Right lobe of liver (tissue), 6 donors: ENCODE results near the gene AMACR. TPM values are rescaled to one million over a fixed set of nuclear protein-coding genes. Genes with fewer than 3 reads are reported as not detected.

Experiments used
- ATAC-seq, 4 donors: fragments of 200-7000 bp; cut with Tn5 transposase; one replicate each; pipeline ENCODE4 v1.9.1; 2020; ENCODE audit warnings: mild to moderate bottlenecking in 4 of 4, moderate library complexity in 4 of 4
- DNase-seq, 3 donors: peaks; one replicate each; pipeline ENCODE4 v3.0.0-alpha.2; 2020
- H3K27ac ChIP-seq, 3 donors: fragments of 200-600 bp; one replicate each; pipeline ENCODE4 v1.8.0; 2022
- H3K27me3 ChIP-seq, 2 donors: fragments of 200-600 bp; one replicate each; pipeline ENCODE4 v1.8.0; 2022
- H3K36me3 ChIP-seq, 4 donors: fragments of 200-600 bp; sonication (generic) in 1 of 4; one replicate each; pipeline versions ENCODE4 v1.5.1 to v1.8.0; 2017 to 2022; ENCODE audit warnings: control low read depth in 1 of 4
- H3K4me1 ChIP-seq, 4 donors: fragments of 200-600 bp; sonication (generic) in 1 of 4; one replicate each; pipeline versions ENCODE4 v1.5.1 to v1.8.0; 2017 to 2022; ENCODE audit warnings: control low read depth in 1 of 4
- H3K4me3 ChIP-seq, 3 donors: fragments of 200-600 bp; one replicate each; pipeline ENCODE4 v1.8.0; 2022
- H3K9me3 ChIP-seq, 4 donors: fragments of 200-600 bp; sonication (generic) in 1 of 4; one replicate each; pipeline versions ENCODE4 v1.5.1 to v1.8.0; 2017 to 2022; ENCODE audit warnings: control low read depth in 1 of 4
- POLR2A ChIP-seq: fragments of 450-650 bp; IDR thresholded peaks from one replicate; pipeline ENCODE4 v1.6.1; 2017; ENCODE audit warnings: antibody characterized with exemption, mild to moderate bottlenecking
- WGBS: methylation state at CpG from one replicate; pipeline ENCODE4 v1.1.6; 2018; ENCODE audit warnings: low coverage, low lambda C conversion rate; ENCODE audit not compliant: insufficient coverage; ENCODE audit errors: missing lambda C conversion rate; 5-methylcytosine and 5-hydroxymethylcytosine counted together
- intact Hi-C, 2 donors: fragments of 100-400 bp; cut with DNase I; formaldehyde crosslinking; loops; one replicate each; pipeline versions ENCODE4 v1.11.2 to v1.14.1; 2022
- total RNA-seq, 6 experiments: library from RNA; depleted of rRNA in 2 of 6; stranded (reverse); fragments of >200 nt in 2 of 6; fragmentation: NEBNext Ultra II Directional in 3 of 6; extraction: Animal tissue kit (Norgen Biotek cat#: 25700) in 3 of 6; gene quantifications; one replicate each; pipeline versions ENCODE4 v1.1.0 to v1.2.4, GENCODE V29; 2016 to 2023
- TF ChIP-seq, protein P1 (sequence below), 4 donors: fragments of 200-600 bp in 3 of 4; fragments of 450-650 bp in 1 of 4; IDR thresholded peaks; one replicate each; pipeline versions ENCODE4 v1.5.1 to v1.8.0; 2016 to 2022; ENCODE audit warnings: antibody characterized with exemption in 4 of 4, mild to moderate bottlenecking in 2 of 4
- donor health status: DM: no; HTN: yes; CAD: no.
- donor health status: DM: no; HTN: no; CAD: no.
- donor health status: DM: no; HTN: no; CAD: no.
- donor health status: DM: no; HTN: yes; CAD: no.
- donor health status: DM: no; HTN: yes; CAD: no.

Gene AMACR
- total RNA-seq, 6 experiments from 2014 or later = 28.7 to 62.4 (median 41.9) TPM

DNA sequence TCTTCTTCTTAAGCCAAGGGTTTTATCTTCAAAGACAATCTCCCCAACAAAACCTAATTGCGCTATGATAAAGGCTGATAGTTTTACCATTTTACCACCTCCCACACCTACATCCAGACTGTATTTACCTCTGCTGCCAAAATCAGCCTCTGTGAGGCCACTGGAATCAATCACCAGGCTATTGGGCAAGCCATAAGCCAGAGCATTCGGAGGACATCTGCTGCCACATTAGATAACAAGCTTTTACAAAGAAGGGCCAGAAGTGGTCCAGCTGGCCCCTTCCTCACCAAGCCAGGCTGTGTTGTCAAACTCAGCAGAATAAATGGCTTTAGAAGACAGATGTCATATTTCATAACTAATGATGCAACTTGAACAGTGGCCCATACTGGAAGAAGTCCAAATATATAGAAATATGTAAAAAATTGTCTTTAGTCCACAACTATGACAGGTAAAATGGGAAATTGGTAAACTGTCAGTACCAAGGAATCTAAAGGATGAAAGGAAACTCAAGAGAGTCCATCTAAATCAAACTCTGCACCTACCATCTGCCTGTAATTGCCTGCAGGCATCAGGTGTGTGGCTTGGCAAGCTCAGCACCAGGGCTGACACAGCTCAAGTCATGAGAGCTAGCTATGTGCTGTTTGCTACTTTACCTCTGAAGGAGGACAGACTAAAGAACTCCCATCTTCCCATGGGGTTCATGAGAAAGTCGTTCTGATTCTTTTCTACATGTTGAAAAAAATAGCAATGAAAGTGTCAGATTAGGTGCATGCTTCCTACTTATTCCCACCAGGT, 39.4 kb downstream of the AMACR start:
- no peaks in the 10 kb centered on the region for H3K4me1 ChIP-seq
- WGBS = 50% methylated on average over 3 of the region's 3 CpGs
- no peak overlapping the region for H3K27ac ChIP-seq
- DNase-seq = no peak
- no peak overlapping the region for H3K4me3 ChIP-seq
- H3K27me3 ChIP-seq = no peaks in the 10 kb centered on the region
- no peak for ATAC-seq
- intact Hi-C loops = no loop called here
- no peaks in the 10 kb centered on the region for H3K36me3 ChIP-seq
- TF ChIP-seq POLR2A = no peak
- TF ChIP-seq, protein P1, sequence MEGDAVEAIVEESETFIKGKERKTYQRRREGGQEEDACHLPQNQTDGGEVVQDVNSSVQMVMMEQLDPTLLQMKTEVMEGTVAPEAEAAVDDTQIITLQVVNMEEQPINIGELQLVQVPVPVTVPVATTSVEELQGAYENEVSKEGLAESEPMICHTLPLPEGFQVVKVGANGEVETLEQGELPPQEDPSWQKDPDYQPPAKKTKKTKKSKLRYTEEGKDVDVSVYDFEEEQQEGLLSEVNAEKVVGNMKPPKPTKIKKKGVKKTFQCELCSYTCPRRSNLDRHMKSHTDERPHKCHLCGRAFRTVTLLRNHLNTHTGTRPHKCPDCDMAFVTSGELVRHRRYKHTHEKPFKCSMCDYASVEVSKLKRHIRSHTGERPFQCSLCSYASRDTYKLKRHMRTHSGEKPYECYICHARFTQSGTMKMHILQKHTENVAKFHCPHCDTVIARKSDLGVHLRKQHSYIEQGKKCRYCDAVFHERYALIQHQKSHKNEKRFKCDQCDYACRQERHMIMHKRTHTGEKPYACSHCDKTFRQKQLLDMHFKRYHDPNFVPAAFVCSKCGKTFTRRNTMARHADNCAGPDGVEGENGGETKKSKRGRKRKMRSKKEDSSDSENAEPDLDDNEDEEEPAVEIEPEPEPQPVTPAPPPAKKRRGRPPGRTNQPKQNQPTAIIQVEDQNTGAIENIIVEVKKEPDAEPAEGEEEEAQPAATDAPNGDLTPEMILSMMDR (IDR thresholded peaks at IDR 0.05) = no peak
- no peaks in the 10 kb centered on the region for H3K9me3 ChIP-seq

DNA sequence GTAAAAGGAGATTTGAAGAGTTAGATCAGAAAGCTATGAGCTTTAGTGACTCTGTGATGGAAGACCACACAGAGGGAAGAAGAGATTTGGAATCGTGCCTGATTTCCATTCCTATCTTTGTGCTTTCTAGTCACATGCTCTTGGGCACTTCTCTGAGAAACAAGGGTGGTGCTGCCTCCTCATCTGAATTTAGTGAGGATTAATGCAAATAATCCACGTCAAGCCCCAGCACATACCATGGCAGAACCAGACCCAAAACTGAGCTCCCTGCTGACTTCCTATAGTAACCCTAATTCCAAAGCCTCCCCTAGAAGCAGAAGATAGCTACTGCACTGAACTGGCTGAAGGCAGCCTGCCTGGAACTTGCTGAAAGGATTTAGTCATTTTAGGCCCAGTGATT, 41.0 kb downstream of the AMACR start:
- ATAC-seq (no peak), DNase-seq (no peak)
- no peaks in the 10 kb centered on the region for H3K4me1 ChIP-seq
- no peak overlapping the region for H3K4me3 ChIP-seq
- H3K27ac ChIP-seq = no peak overlapping the region
- WGBS = 75% methylated on average over 2 of the region's 2 CpGs
- intact Hi-C loops = no loop called here
- no peaks in the 10 kb centered on the region for H3K36me3 ChIP-seq
- no peaks in the 10 kb centered on the region for H3K27me3 ChIP-seq
- no peaks in the 10 kb centered on the region for H3K9me3 ChIP-seq
- TF ChIP-seq, protein P1 (IDR thresholded peaks at IDR 0.05) = no peak
- TF ChIP-seq POLR2A = no peak

DNA sequence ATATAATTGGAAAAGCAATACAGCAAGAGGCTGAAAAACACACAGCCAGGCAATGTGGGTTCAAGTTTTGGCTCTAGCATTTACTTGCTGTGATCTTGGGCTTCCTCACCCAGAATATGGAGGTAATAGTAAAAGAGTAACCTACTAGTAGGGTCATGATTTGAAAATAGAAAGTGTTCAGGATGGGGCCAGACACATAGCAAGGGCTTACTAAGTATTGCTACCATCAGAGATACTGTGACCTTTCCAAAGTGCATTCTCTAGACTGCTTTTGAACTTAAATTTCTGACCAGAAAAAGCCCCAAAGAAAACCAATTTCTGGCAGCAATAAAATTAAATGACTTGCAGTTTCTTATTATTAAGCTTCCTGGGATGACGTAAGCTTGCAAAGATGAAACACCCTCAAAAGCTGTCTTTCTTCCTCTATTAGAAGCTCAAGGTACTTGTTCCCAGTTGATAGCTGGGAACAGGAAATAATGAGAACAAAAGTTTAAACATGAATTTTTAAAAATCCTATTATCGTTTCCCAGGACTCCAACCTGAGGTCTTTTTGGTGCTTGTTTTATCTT, 43.6 kb downstream of the AMACR start:
- no peaks in the 10 kb centered on the region for H3K9me3 ChIP-seq
- no peaks in the 10 kb centered on the region for H3K27me3 ChIP-seq
- intact Hi-C loops = no loop called here
- WGBS = 63% methylated on average over 2 of the region's 2 CpGs
- no peaks in the 10 kb centered on the region for H3K4me1 ChIP-seq
- no peak overlapping the region for H3K27ac ChIP-seq
- no peaks in the 10 kb centered on the region for H3K36me3 ChIP-seq
- ATAC-seq (no peak), DNase-seq (no peak)
- no peak overlapping the region for H3K4me3 ChIP-seq
- TF ChIP-seq, protein P1 (IDR thresholded peaks at IDR 0.05) = no peak
- TF ChIP-seq POLR2A = no peak

DNA sequence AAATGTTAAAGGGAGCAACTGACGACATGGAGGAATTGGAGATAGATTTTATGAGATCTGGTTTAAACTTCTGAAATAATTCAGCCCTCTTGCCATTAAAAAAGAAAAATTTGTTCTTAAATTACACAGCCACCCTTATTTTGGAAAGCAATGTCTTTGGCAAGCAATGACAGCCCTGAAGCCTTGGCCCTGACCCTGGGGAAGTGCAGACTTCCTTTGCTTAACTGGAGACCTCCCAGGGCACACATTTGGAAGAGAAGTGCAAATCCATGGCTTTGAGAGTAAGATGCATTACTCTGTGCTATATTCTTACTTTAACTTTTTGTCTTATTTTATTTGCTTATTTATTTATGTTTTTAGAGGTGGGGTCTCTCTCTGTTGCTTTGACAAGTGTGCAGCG, 49.7 kb downstream of the AMACR start:
- no peaks in the 10 kb centered on the region for H3K4me1 ChIP-seq
- no peaks in the 10 kb centered on the region for H3K36me3 ChIP-seq
- no peak for TF ChIP-seq POLR2A
- TF ChIP-seq, protein P1 (IDR thresholded peaks at IDR 0.05) = no peak
- no peak overlapping the region for H3K27ac ChIP-seq
- WGBS = 68% methylated on average over 2 of the region's 2 CpGs
- intact Hi-C loops = no loop called here
- DNase-seq (no peak), ATAC-seq (no peak)
- H3K9me3 ChIP-seq = no peaks in the 10 kb centered on the region
- H3K4me3 ChIP-seq = no peak overlapping the region
- no peaks in the 10 kb centered on the region for H3K27me3 ChIP-seq
